Measurements from ENCODE around the gene OR52H1. TPM values are rescaled to one million over a fixed set of nuclear protein-coding genes. Genes with fewer than 3 reads are reported as not detected.

The OR52H1 gene
- total and polyA plus RNA-seq, 12 donors, result 0.22 to 1.6 (median 0.69) TPM; not detected in 8

DNA sequence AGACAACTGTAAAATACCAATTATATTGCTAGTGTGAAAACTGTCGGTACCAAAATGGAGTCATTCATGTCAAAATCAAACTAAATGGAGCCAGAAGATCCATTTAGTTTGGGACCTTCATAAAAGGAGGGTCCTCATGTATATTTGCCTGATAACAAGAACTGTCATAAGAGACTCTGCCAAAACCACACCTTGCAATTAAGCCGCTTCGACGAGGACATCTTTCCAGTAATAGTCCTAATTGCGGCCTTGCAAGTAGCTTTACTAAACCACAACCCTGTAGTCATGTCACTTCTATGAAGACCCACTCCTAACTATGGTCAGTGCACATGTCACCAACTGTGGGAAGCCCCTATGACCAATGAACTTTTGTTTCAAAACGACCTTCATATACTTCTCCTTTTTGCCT, 47.9 kb downstream of the OR52H1 start:
- no peaks in the 10 kb centered on the region for H3K36me3 ChIP-seq (replicated peaks in 1 of 2)
- WGBS, 4 donors, result 71 to 82% (median 76%) methylated on average over 5 to 6 of the region's 6 CpGs
- no peak for DNase-seq
- no peaks in the 10 kb centered on the region for H3K27me3 ChIP-seq
- no peaks in the 10 kb centered on the region for H3K4me1 ChIP-seq (replicated peaks in 1 of 2)
- no peak overlapping the region for H3K4me3 ChIP-seq
- no peak overlapping the region for H3K27ac ChIP-seq
- intact Hi-C loops (cut with DNase I), result no loop called here
- TF ChIP-seq POLR2A (IDR thresholded peaks at IDR 0.05), result no peak
- no peak for TF ChIP-seq CTCF (IDR thresholded peaks at IDR 0.05)
- no peaks in the 10 kb centered on the region for H3K9me3 ChIP-seq (replicated peaks in 1 of 3)

GRCh38 chr11:5499671-5500070, 48.7 kb downstream of the OR52H1 start:
- no peak overlapping the region for H3K27ac ChIP-seq
- 68 to 74% (median 70%) methylated on average over 2 of the region's 2 CpGs for WGBS, 4 donors
- H3K36me3 ChIP-seq (replicated peaks in 1 of 2), result no peaks in the 10 kb centered on the region
- no peaks in the 10 kb centered on the region for H3K9me3 ChIP-seq (replicated peaks in 1 of 3)
- no peak for DNase-seq
- TF ChIP-seq POLR2A (IDR thresholded peaks at IDR 0.05) (no peak), CTCF (IDR thresholded peaks at IDR 0.05) (no peak)
- no peaks in the 10 kb centered on the region for H3K4me1 ChIP-seq (replicated peaks in 1 of 2)
- intact Hi-C loops (cut with DNase I), result no loop called here
- H3K4me3 ChIP-seq, result no peak overlapping the region
- H3K27me3 ChIP-seq, result no peaks in the 10 kb centered on the region

Other genes with a start within 250 kb of the OR52H1 start
- under 1 TPM in 3 of 9 donors, not detected in 6; 0.28 to 0.78 (median 0.34) TPM for gene OR51B4, start 246.6 kb downstream of the OR52H1 start, total RNA-seq
- not detected for gene OR51B4, start 246.6 kb downstream of the OR52H1 start, polyA plus RNA-seq
- gene OR51B2, start 224.2 kb downstream of the OR52H1 start, total RNA-seq, result 1 to 10 TPM in 1 of 9 donors, under 1 TPM in 1, not detected in 7; 0.33 to 1.3 TPM
- not detected for gene OR51B2, start 224.2 kb downstream of the OR52H1 start, polyA plus RNA-seq
- gene OR51B5, start 205.0 kb downstream of the OR52H1 start, total RNA-seq, result 1 to 10 TPM in 1 of 9 donors, under 1 TPM in 5, not detected in 3; 0.32 to 2.9 (median 0.53) TPM
- under 1 TPM in 2 of 3 donors, not detected in 1; 0.16 TPM for gene OR51B5, start 205.0 kb downstream of the OR52H1 start, polyA plus RNA-seq
- not detected for gene OR51B6, start 197.0 kb downstream of the OR52H1 start, total RNA-seq
- gene OR51B6, start 197.0 kb downstream of the OR52H1 start, polyA plus RNA-seq, result not detected
- not detected for gene OR51M1, start 164.7 kb downstream of the OR52H1 start, total RNA-seq
- gene OR51M1, start 164.7 kb downstream of the OR52H1 start, polyA plus RNA-seq, result not detected
- not detected for gene OR51Q1, start 126.4 kb downstream of the OR52H1 start, total RNA-seq
- not detected for gene OR51Q1, start 126.4 kb downstream of the OR52H1 start, polyA plus RNA-seq
- under 1 TPM in 3 of 9 donors, not detected in 6; 0.34 to 0.94 (median 0.61) TPM for gene OR51I1, start 107.0 kb downstream of the OR52H1 start, total RNA-seq
- gene OR51I1, start 107.0 kb downstream of the OR52H1 start, polyA plus RNA-seq, result not detected
- not detected for gene OR51I2, start 99.2 kb downstream of the OR52H1 start, total RNA-seq
- gene OR51I2, start 99.2 kb downstream of the OR52H1 start, polyA plus RNA-seq, result not detected
- not detected for gene OR52D1, start 59.9 kb downstream of the OR52H1 start, total RNA-seq
- not detected for gene OR52D1, start 59.9 kb downstream of the OR52H1 start, polyA plus RNA-seq
- under 1 TPM in 6 of 9 donors, not detected in 3; 0.25 to 0.67 (median 0.48) TPM for gene UBQLN3, start 38.6 kb downstream of the OR52H1 start, total RNA-seq
- gene UBQLN3, start 38.6 kb downstream of the OR52H1 start, polyA plus RNA-seq, result not detected
- gene UBQLNL, start 31.8 kb downstream of the OR52H1 start, total RNA-seq, result 1 to 10 TPM in 3 of 9 donors, under 1 TPM in 5, not detected in 1; 0.29 to 1.4 (median 0.65) TPM
- 1 to 10 TPM in 2 of 3 donors, under 1 TPM in 1; 0.26 to 1.1 (median 1.0) TPM for gene UBQLNL, start 31.8 kb downstream of the OR52H1 start, polyA plus RNA-seq
- gene OR52B6, start 32.3 kb upstream of the OR52H1 start, total RNA-seq, result not detected
- gene OR52B6, start 32.3 kb upstream of the OR52H1 start, polyA plus RNA-seq, result not detected
- 10 to 100 TPM in 1 of 9 donors, 1 to 10 TPM in 8; 2.9 to 29.3 (median 5.3) TPM for gene TRIM6, start 48.1 kb upstream of the OR52H1 start, total RNA-seq
- 1 to 10 TPM; 2.3 to 6.0 (median 3.6) TPM for gene TRIM6, start 48.1 kb upstream of the OR52H1 start, polyA plus RNA-seq
- 10 to 100 TPM in 7 of 9 donors, 1 to 10 TPM in 2; 5.9 to 22.1 (median 12.0) TPM for gene TRIM34, start 76.5 kb upstream of the OR52H1 start, total RNA-seq
- 10 to 100 TPM in 1 of 3 donors, 1 to 10 TPM in 2; 5.0 to 11.2 (median 7.6) TPM for gene TRIM34, start 76.5 kb upstream of the OR52H1 start, polyA plus RNA-seq
- gene TRIM5, start 136.5 kb upstream of the OR52H1 start, total RNA-seq, result 10 to 100 TPM; 23.1 to 36.4 (median 31.5) TPM
- 10 to 100 TPM in 2 of 3 donors, 1 to 10 TPM in 1; 8.2 to 33.5 (median 12.6) TPM for gene TRIM5, start 136.5 kb upstream of the OR52H1 start, polyA plus RNA-seq
- 10 to 100 TPM in 8 of 9 donors, 1 to 10 TPM in 1; 5.1 to 71.8 (median 27.2) TPM for gene TRIM22, start 141.2 kb upstream of the OR52H1 start, total RNA-seq
- 10 to 100 TPM; 15.7 to 23.2 (median 18.0) TPM for gene TRIM22, start 141.2 kb upstream of the OR52H1 start, polyA plus RNA-seq
- gene OR56B1, start 187.9 kb upstream of the OR52H1 start, total RNA-seq, result not detected
- not detected for gene OR56B1, start 187.9 kb upstream of the OR52H1 start, polyA plus RNA-seq
- gene OR52N4, start 205.7 kb upstream of the OR52H1 start, total RNA-seq, result not detected
- under 1 TPM in 2 of 3 donors, not detected in 1; 0.11 to 0.37 TPM for gene OR52N4, start 205.7 kb upstream of the OR52H1 start, polyA plus RNA-seq
- gene OR52N5, start 234.8 kb upstream of the OR52H1 start, total RNA-seq, result under 1 TPM in 1 of 9 donors, not detected in 8; 0.11 TPM
- not detected for gene OR52N5, start 234.8 kb upstream of the OR52H1 start, polyA plus RNA-seq
- gene OR52N1, start 242.7 kb upstream of the OR52H1 start, total RNA-seq, result not detected
- not detected for gene OR52N1, start 242.7 kb upstream of the OR52H1 start, polyA plus RNA-seq